ENCODE results near the gene CMC2. TPM values are rescaled to one million over a fixed set of nuclear protein-coding genes. Genes with fewer than 3 reads are reported as not detected.

Gene CMC2
- total and polyA plus RNA-seq, 8 donors = 10.4 to 149 (median 80.6) TPM

- DNase-seq = no peak
- WGBS, 5 donors = 55 to 75% (median 60%) methylated on average over 9 of the region's 9 CpGs
- Histone ChIP-seq H3K4me3 (no peak overlapping the region), H3K4me1 (peaks cover 0 to 4% (median 0%) of the 10 kb centered on the region in 4 donors), H3K27ac (no peak overlapping the region), H3K27me3 (peaks cover 0 to 12% (median 0%) of the 10 kb centered on the region in 3 donors), H3K9me3 (no peaks in the 10 kb centered on the region), H3K36me3 (no peaks in the 10 kb centered on the region)
- TF ChIP-seq POLR2AphosphoS5 (IDR thresholded peaks at IDR 0.05) (no peak), EP300 (IDR thresholded peaks at IDR 0.05) (no peak), POLR2A (IDR thresholded peaks at IDR 0.05) (no peak)
- TF ChIP-seq, protein P1, sequence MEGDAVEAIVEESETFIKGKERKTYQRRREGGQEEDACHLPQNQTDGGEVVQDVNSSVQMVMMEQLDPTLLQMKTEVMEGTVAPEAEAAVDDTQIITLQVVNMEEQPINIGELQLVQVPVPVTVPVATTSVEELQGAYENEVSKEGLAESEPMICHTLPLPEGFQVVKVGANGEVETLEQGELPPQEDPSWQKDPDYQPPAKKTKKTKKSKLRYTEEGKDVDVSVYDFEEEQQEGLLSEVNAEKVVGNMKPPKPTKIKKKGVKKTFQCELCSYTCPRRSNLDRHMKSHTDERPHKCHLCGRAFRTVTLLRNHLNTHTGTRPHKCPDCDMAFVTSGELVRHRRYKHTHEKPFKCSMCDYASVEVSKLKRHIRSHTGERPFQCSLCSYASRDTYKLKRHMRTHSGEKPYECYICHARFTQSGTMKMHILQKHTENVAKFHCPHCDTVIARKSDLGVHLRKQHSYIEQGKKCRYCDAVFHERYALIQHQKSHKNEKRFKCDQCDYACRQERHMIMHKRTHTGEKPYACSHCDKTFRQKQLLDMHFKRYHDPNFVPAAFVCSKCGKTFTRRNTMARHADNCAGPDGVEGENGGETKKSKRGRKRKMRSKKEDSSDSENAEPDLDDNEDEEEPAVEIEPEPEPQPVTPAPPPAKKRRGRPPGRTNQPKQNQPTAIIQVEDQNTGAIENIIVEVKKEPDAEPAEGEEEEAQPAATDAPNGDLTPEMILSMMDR (IDR thresholded peaks at IDR 0.05) = no peak
- intact Hi-C loops (cut with DNase I; ENCODE audit: low total_unique reads) = no loop called here
These were observed 58.7 kb downstream of the CMC2 start for GRCh38 chr16:80947708-80948625.

DNA sequence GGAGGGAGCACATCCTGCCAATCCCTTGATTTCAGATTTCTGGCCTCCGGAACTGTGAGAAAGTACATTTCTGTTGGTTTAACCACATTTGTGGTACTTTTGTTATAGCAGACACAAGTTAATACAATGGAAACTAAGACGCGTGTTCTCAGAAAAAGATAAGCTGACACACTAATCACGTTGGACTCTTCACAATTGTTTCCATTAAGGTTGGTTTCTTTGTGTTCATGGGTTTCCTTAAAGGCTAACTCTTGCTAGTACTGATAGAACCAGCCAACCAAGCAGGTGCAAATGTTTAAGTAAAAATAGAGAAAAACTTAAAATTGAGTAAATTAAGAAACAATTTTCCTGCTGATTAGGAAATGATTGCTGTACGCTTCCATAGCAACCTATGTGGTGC is 59.4 kb downstream of the CMC2 start:
- Histone ChIP-seq H3K4me3 (no peak overlapping the region), H3K27ac (no peak overlapping the region), H3K27me3 (peaks cover 0 to 12% (median 0%) of the 10 kb centered on the region in 3 donors), H3K36me3 (no peaks in the 10 kb centered on the region), H3K9me3 (no peaks in the 10 kb centered on the region), H3K4me1 (peaks cover 0 to 4% (median 0%) of the 10 kb centered on the region in 4 donors)
- no peak for DNase-seq
- intact Hi-C loops (cut with DNase I; ENCODE audit: low total_unique reads) = no loop called here
- TF ChIP-seq EP300 (IDR thresholded peaks at IDR 0.05) (no peak), POLR2A (IDR thresholded peaks at IDR 0.05) (no peak), POLR2AphosphoS5 (IDR thresholded peaks at IDR 0.05) (no peak)
- TF ChIP-seq, protein P1 (IDR thresholded peaks at IDR 0.05) = no peak
- 68 to 83% (median 75%) methylated on average over 5 of the region's 5 CpGs for WGBS, 5 donors

- H3K27me3 ChIP-seq = peaks cover 0 to 12% (median 0%) of the 10 kb centered on the region in 3 donors
- no peaks in the 10 kb centered on the region for H3K36me3 ChIP-seq
- DNase-seq = no peak
- WGBS, 5 donors = 82 to 93% (median 85%) methylated on average over 4 of the region's 4 CpGs
- H3K9me3 ChIP-seq = no peaks in the 10 kb centered on the region
- no peak overlapping the region for H3K27ac ChIP-seq
- TF ChIP-seq POLR2A (IDR thresholded peaks at IDR 0.05) (no peak), POLR2AphosphoS5 (IDR thresholded peaks at IDR 0.05) (no peak), EP300 (IDR thresholded peaks at IDR 0.05) (no peak)
- TF ChIP-seq, protein P1 (IDR thresholded peaks at IDR 0.05) = no peak
- intact Hi-C loops (cut with DNase I; ENCODE audit: low total_unique reads) = no loop called here
- no peak overlapping the region for H3K4me3 ChIP-seq
- H3K4me1 ChIP-seq = peaks cover 0 to 4% (median 0%) of the 10 kb centered on the region in 4 donors
These were observed 60.2 kb downstream of the CMC2 start for GRCh38 chr16:80946481-80946880.

- Histone ChIP-seq H3K36me3 (no peaks in the 10 kb centered on the region), H3K4me1 (peaks cover 0 to 8% (median 2%) of the 10 kb centered on the region in 4 donors), H3K9me3 (no peaks in the 10 kb centered on the region), H3K4me3 (no peak overlapping the region), H3K27me3 (peaks cover 0 to 2% (median 0%) of the 10 kb centered on the region in 3 donors), H3K27ac (no peak overlapping the region)
- WGBS, 5 donors = 82 to 90% (median 87%) methylated on average over 7 of the region's 7 CpGs
- intact Hi-C loops (cut with DNase I; ENCODE audit: low total_unique reads) = no loop called here
- no peak for DNase-seq
- no peak for TF ChIP-seq POLR2AphosphoS5 (IDR thresholded peaks at IDR 0.05)
- no peak for TF ChIP-seq POLR2A (IDR thresholded peaks at IDR 0.05)
These were observed 66.4 kb downstream of the CMC2 start for GRCh38 chr16:80940069-80940856.
